HepG2 (cell line): ENCODE measurements around the gene PVALB. TPM values are rescaled to one million over a fixed set of nuclear protein-coding genes. Genes with fewer than 3 reads are reported as not detected.

Experiments
- ATAC-seq: fragments of 200-7000 bp; cut with Tn5 transposase; 3 replicates; pipeline ENCODE4 v1.9.1; 2020; ENCODE audit warnings: mild to moderate bottlenecking, moderate library complexity
- BruUV-seq: library from RNA; stranded (reverse); fragments of 400-500 nt; replicated peaks from 2 replicates; lab custom pipeline; 2021; lab: Mats Ljungman, UMichigan
- CTCF ChIA-PET: fragments of 300-600 bp; formaldehyde crosslinking; extraction: SDS; loops from one replicate; lab custom pipeline; 2021; ENCODE audit warnings: low total read pairs, inconsistent platforms, low intra/inter-chr PET ratio; lab: Yijun Ruan, JAX
- POLR2A ChIA-PET: fragments of 350-600 bp; sonication (Branson Sonifier 250); formaldehyde crosslinking; loops from one replicate; lab custom pipeline; 2020; ENCODE audit warnings: antibody characterized with exemption, inconsistent platforms; lab: Yijun Ruan, JAX
- DNase-seq: peaks from one replicate; pipeline ENCODE4 v3.0.0-alpha.2; 2015; ENCODE audit warnings: low spot score
- FAIRE-seq: peaks from 3 replicates; lab custom pipeline; 2011; peaks lifted over from hg19 to GRCh38; lab: Jason Lieb, UNC
- H2AFZ ChIP-seq: one replicate; pipeline ENCODE4 v1.6.1; 2011; ENCODE audit warnings: low read length, inconsistent platforms
- H3K27ac ChIP-seq: fragments of 300-600 bp; 3 replicates; pipeline ENCODE4 v1.8.0; 2011; ENCODE audit warnings: mixed run types, mild to moderate bottlenecking, mixed read lengths, low read length, inconsistent platforms; ENCODE audit not compliant: insufficient read depth; ENCODE audit errors: extremely low read length
- H3K27me3 ChIP-seq, 2 experiments: fragments of 200-600 bp in 1 of 2; 2 replicates in 1 of 2; 3 replicates in 1 of 2; pipeline versions ENCODE4 v1.6.0 to v1.8.0; 2011; ENCODE audit warnings: low read length in 2 of 2, mild to moderate bottlenecking in 2 of 2, moderate library complexity in 2 of 2, inconsistent platforms in 1 of 2; ENCODE audit not compliant: insufficient read depth in 2 of 2, control insufficient read depth in 1 of 2
- H3K36me3 ChIP-seq, 2 experiments: fragments of 200-600 bp in 1 of 2; replicated peaks in 1 of 2; 2 replicates in 1 of 2; 3 replicates in 1 of 2; pipeline versions ENCODE4 v1.5.1 to v1.8.0; 2011; ENCODE audit warnings: low read length in 2 of 2, inconsistent platforms in 1 of 2; ENCODE audit not compliant: insufficient read depth in 2 of 2, control insufficient read depth in 1 of 2
- H3K4me1 ChIP-seq: 2 replicates; pipeline ENCODE4 v1.5.1; 2012; ENCODE audit warnings: low read length, inconsistent platforms; ENCODE audit not compliant: insufficient read depth
- H3K4me2 ChIP-seq: 2 replicates; pipeline ENCODE4 v1.6.0; 2011; ENCODE audit warnings: low read depth, low read length, inconsistent platforms
- H3K4me3 ChIP-seq, 3 experiments: fragments of 200-600 bp in 1 of 3; sonication (generic), shearing (Covaris generic) in 1 of 3; replicated peaks in 1 of 3; 2 replicates each; pipeline ENCODE4 v1.5.1; 2011 to 2016; ENCODE audit warnings: low read length in 3 of 3, inconsistent platforms in 2 of 3, low read depth in 2 of 3, mild to moderate bottlenecking in 2 of 3, control low read depth in 1 of 3, mixed read lengths in 1 of 3; ENCODE audit not compliant: insufficient read depth in 1 of 3
- H3K79me2 ChIP-seq: one replicate; pipeline ENCODE4 v1.6.1; 2011; ENCODE audit warnings: low read length, inconsistent platforms; ENCODE audit not compliant: insufficient read depth
- H3K9ac ChIP-seq: 2 replicates; pipeline ENCODE4 v1.6.0; 2011; ENCODE audit warnings: mild to moderate bottlenecking, low read depth, low read length, inconsistent platforms; ENCODE audit not compliant: insufficient read depth
- H3K9me3 ChIP-seq: 2 replicates; pipeline ENCODE4 v1.5.1; 2012; ENCODE audit warnings: mild to moderate bottlenecking, low read length
- H4K20me1 ChIP-seq: 2 replicates; pipeline ENCODE4 v1.6.0; 2011; ENCODE audit warnings: inconsistent platforms, mild to moderate bottlenecking, low read length, moderate library complexity; ENCODE audit not compliant: insufficient read depth
- HNRNPL ChIP-seq: fragments of 200-400 bp; formaldehyde crosslinking; IDR thresholded peaks from 2 replicates; pipeline ENCODE4 v1.6.1; 2017; ENCODE audit warnings: mild to moderate bottlenecking, low read depth, low read length
- IRF1 ChIP-seq: sonication (generic); formaldehyde crosslinking; IDR thresholded peaks from 2 replicates; pipeline ENCODE4 v1.4.0; 2020; ENCODE audit warnings: low read depth, mild to moderate bottlenecking, missing genetic modification reagents
- JUNB ChIP-seq: sonication (generic); formaldehyde crosslinking; IDR thresholded peaks from 2 replicates; pipeline ENCODE4 v1.8.0; 2022; ENCODE audit warnings: missing genetic modification reagents, mild to moderate bottlenecking, borderline replicate concordance
- MIER2 ChIP-seq: IDR thresholded peaks from 2 replicates; pipeline ENCODE4 v1.6.1; 2016; ENCODE audit warnings: missing biosample characterization, missing genetic modification reagents
- PHB2 ChIP-seq: fragments of 450-650 bp; IDR thresholded peaks from 2 replicates; pipeline ENCODE4 v1.6.1; 2018; ENCODE audit not compliant: partially characterized antibody
- ZNF549 ChIP-seq: sonication (generic); formaldehyde crosslinking; IDR thresholded peaks from 2 replicates; pipeline ENCODE4 v1.5.0; 2020; ENCODE audit warnings: missing genetic modification reagents
- WGBS: methylation state at CpG from one replicate; pipeline ENCODE4 v1.1.6; 2017; ENCODE audit warnings: low lambda C conversion rate; 5-methylcytosine and 5-hydroxymethylcytosine counted together
- in situ Hi-C: cut with HindIII; loops from 2 replicates; pipeline ENCODE4 v1.10.0; 2017; ENCODE audit warnings: low pct_unique_long_range_greater_than_20kb; ENCODE audit not compliant: extremely low pct_ligation_motif_present
- intact Hi-C: fragments of 100-400 bp; cut with micrococcal nuclease; formaldehyde crosslinking; loops from one replicate; pipeline ENCODE4 v1.10.0; 2022; ENCODE audit not compliant: unreplicated experiment
- polyA plus RNA-seq, 8 experiments: library from polyadenylated mRNA; depleted of rRNA in 3 of 8; stranded (reverse) in 7 of 8; unstranded in 1 of 8; fragments of >200 nt; fragmentation: Illumina TruSeq in 4 of 8; extraction: Trizol in 4 of 8; gene quantifications; 2 replicates each; pipeline versions ENCODE4 v1.2.1 to v1.2.3, GENCODE V29; 2011 to 2016; ENCODE audit warnings: low read depth in 4 of 8, missing spikeins in 1 of 8, mixed read lengths in 1 of 8; ENCODE audit not compliant: insufficient read depth in 1 of 8
- total RNA-seq, 5 experiments: library from RNA; depleted of rRNA; stranded (reverse); fragments of >200 nt; fragmentation: Illumina TruSeq; extraction: Trizol; gene quantifications; 2 replicates each; pipeline ENCODE4 v1.2.3, GENCODE V29; 2016; ENCODE audit warnings: low read depth in 1 of 5
- TF ChIP-seq, protein P1 (sequence below): IDR thresholded peaks from 2 replicates; pipeline ENCODE4 v1.6.1; 2018; ENCODE audit warnings: missing genetic modification reagents
- TF ChIP-seq, protein P2 (sequence below): sonication (generic); formaldehyde crosslinking; IDR thresholded peaks from 2 replicates; pipeline ENCODE4 v1.4.0; 2020; ENCODE audit warnings: mild to moderate bottlenecking, missing genetic modification reagents
- TF ChIP-seq, protein P3 (sequence below), 2 experiments: IDR thresholded peaks; 2 replicates each; pipeline ENCODE4 v1.6.1; 2011 to 2012; ENCODE audit warnings: low read length in 2 of 2, borderline replicate concordance in 1 of 2, low read depth in 1 of 2, mild to moderate bottlenecking in 1 of 2, moderate library complexity in 1 of 2

PVALB gene
- total and polyA plus RNA-seq, 2 of the 13 experiments (the other 11 are each of a cell fraction or from before 2014, with no cell fraction given), result not detected

DNA sequence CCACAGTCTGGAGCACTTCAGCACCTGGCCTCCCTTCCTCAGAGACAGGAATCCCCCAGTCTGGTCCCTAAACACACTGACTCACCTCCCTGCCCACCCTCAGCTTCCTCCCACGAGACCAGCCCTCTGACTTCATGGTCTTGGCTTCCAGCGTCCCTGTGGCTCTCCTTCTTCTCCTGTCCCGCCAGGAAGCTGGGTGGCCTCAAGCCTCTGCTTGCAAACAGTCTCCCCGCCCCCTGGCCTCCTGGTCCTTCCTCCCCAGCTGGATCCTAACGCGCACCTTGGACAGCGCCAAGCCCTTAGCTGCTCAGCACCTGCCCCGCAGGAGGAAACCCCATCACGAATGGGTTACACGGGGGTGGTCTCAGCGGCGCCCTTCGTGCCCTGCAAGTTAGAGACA lies 48.5 kb upstream of the PVALB start:
- Histone ChIP-seq H3K4me2 (no peak overlapping the region), H3K27ac (no peak overlapping the region), H3K9ac (no peak overlapping the region), H2AFZ (no peak overlapping the region), H3K79me2 (no peaks in the 10 kb centered on the region), H3K4me3 (no peak overlapping the region), H3K36me3 (no peaks in the 10 kb centered on the region), H3K9me3 (no peaks in the 10 kb centered on the region), H3K27me3 (peaks cover 1 to 40% of the 10 kb centered on the region in 2 experiments; a peak in 4 of 5 replicates), H3K4me1 (peaks cover 9% of the 10 kb centered on the region; the same call in 1 of the 2 replicates), H4K20me1 (no peaks in the 10 kb centered on the region)
- ChIA-PET POLR2A (no interaction called here), CTCF (no interaction called here)
- FAIRE-seq, result no peak
- DNase-seq, result no peak
- intact Hi-C loops (no loop called here), in situ Hi-C loops (no loop called here)
- BruUV-seq, result no TSS peak
- TF ChIP-seq, protein P1, sequence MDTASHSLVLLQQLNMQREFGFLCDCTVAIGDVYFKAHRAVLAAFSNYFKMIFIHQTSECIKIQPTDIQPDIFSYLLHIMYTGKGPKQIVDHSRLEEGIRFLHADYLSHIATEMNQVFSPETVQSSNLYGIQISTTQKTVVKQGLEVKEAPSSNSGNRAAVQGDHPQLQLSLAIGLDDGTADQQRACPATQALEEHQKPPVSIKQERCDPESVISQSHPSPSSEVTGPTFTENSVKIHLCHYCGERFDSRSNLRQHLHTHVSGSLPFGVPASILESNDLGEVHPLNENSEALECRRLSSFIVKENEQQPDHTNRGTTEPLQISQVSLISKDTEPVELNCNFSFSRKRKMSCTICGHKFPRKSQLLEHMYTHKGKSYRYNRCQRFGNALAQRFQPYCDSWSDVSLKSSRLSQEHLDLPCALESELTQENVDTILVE (CRISPR knock-in tag), result no peak
- TF ChIP-seq ZNF549 (CRISPR knock-in tag) (no peak), JUNB (CRISPR knock-in tag) (no peak), IRF1 (CRISPR knock-in tag) (no peak), HNRNPL (no peak), PHB2 (no peak), MIER2 (peak; percentile 89)
- TF ChIP-seq, protein P2, sequence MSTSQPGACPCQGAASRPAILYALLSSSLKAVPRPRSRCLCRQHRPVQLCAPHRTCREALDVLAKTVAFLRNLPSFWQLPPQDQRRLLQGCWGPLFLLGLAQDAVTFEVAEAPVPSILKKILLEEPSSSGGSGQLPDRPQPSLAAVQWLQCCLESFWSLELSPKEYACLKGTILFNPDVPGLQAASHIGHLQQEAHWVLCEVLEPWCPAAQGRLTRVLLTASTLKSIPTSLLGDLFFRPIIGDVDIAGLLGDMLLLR (CRISPR knock-in tag), result no peak
- TF ChIP-seq, protein P3, sequence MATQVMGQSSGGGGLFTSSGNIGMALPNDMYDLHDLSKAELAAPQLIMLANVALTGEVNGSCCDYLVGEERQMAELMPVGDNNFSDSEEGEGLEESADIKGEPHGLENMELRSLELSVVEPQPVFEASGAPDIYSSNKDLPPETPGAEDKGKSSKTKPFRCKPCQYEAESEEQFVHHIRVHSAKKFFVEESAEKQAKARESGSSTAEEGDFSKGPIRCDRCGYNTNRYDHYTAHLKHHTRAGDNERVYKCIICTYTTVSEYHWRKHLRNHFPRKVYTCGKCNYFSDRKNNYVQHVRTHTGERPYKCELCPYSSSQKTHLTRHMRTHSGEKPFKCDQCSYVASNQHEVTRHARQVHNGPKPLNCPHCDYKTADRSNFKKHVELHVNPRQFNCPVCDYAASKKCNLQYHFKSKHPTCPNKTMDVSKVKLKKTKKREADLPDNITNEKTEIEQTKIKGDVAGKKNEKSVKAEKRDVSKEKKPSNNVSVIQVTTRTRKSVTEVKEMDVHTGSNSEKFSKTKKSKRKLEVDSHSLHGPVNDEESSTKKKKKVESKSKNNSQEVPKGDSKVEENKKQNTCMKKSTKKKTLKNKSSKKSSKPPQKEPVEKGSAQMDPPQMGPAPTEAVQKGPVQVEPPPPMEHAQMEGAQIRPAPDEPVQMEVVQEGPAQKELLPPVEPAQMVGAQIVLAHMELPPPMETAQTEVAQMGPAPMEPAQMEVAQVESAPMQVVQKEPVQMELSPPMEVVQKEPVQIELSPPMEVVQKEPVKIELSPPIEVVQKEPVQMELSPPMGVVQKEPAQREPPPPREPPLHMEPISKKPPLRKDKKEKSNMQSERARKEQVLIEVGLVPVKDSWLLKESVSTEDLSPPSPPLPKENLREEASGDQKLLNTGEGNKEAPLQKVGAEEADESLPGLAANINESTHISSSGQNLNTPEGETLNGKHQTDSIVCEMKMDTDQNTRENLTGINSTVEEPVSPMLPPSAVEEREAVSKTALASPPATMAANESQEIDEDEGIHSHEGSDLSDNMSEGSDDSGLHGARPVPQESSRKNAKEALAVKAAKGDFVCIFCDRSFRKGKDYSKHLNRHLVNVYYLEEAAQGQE (IDR thresholded peaks at IDR 0.05; ENCODE audit: borderline replicate concordance in 1 of 2, low read depth in 1 of 2, low read length in 2 of 2), result peak; percentile 69 to 90
- ATAC-seq, result no peak
- 3% methylated on average over 11 of the region's 13 CpGs for WGBS
